Measurements from ENCODE around the gene XRCC2.

XRCC2 gene

DNA sequence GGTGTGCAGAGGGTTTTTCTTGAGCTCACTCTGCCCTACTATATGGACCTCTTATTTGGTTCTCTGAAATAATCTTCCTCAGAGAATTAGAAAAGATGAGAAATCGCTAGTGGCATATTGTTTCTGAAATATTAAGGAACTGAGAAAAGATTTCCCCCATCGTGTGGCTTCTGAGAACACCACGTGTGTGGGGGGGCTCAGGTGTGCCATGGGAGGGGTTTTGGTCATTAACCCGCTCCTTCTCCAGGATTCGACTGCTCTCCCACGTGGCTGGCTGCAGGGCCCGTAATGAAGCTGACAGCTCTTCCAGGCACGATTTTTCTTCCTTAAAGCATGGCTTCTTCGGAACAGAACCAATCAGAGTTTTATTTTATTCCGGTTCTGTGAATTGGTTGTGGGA lies 67.7 kb downstream of the XRCC2 start:
- DNase-seq = no peak

DNA sequence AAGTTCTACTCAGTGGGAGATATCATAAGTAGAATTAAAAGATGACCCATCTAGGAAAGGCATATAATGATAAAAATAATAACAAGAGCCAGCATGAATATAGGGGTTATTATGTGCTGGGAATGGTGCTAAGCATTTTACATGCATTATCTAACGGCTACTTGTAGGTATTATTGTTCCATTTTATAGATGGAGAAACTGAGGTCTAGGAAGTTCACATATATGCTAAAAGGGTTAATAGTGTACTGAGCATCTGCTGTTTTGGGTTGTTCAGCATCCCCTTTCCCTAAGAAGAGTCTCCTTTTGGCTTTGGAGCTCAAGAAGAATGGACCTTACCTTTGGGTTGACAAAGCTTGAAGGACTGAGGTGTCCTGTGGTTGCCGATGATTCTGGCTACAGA lies 68.9 kb downstream of the XRCC2 start:
- no peak for DNase-seq

DNA sequence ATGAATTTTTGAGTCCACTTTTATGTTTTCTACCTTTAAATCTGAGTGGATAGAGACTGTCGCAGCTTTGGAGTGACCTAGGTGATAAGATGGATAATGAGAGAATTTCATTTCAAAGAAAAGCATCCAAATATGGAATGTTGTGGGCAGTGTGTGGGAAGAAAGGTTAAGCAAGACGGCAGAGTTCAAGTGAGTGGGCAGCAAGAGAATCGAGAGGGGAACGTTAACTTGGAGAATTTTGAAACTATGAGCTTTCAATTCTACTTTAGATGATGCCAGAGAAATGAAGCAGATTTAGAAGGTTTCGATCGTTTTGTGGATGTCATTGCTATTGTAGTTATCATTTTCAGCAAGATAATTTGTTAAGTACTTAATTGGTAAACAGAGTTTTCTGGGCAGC lies 73.0 kb downstream of the XRCC2 start:
- no peak for DNase-seq

DNA sequence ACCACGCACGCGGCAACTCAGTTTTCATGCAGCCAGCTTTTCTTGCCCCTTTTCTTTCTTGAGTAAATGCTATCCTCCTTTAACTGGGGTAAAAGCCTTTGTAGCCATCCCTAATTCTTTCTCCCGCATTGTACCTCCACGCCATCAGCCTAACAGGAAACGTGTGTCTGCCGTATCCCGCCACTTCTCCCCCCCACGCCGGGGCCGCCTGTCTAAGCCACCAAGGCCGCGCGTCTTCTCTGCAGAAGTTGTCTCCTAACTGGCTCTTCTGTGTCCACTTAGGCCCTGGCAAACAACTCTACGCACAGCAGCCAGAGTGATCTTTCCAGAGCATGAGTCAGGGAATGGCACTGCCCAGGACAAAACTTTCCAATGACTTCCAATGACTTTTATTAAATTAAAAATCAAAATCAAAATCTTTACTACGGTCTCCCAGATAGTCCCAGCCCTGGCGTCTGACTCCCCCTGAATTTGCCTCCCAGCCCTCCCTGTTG lies 74.6 kb downstream of the XRCC2 start:
- no peak for DNase-seq

DNA sequence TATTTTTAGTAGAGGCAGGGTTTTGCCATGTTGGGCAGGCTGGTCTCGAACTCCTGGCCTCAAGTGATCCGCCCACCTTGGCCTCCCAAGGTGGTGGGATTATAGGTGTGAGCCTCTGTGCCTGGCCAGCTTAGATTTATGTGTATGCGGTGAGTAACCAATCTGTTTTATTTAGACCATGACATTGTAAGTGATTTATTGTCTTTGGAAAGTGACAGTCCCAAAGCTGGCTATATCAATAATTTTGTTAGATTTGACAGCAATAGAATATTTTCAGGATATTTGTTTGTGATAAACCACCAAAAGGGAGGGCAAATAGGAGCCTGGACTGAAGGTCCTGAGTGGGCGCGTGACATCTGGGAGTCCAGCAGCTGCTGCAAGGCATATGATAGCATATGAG lies 75.7 kb downstream of the XRCC2 start:
- DNase-seq = no peak

DNA sequence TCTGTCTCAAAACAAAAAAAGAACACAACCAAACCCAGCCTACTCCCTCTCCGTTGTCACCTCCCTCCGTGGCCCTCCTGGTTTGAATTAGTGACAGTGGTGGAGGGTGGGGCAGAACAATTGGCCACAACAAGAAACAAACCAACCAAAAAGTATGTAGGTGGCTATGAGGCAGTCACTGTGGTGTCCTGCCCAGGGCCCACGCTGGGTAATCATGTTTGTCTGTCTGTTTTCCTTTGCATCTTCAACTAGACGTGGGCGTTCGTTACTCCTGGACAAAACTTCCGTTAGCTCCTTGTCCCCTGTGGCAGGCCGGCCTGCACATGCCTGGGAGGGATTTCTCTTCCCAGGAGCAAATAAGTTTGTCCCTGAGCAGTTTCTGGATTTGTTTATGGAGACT lies 78.4 kb downstream of the XRCC2 start:
- no peak for DNase-seq

DNA sequence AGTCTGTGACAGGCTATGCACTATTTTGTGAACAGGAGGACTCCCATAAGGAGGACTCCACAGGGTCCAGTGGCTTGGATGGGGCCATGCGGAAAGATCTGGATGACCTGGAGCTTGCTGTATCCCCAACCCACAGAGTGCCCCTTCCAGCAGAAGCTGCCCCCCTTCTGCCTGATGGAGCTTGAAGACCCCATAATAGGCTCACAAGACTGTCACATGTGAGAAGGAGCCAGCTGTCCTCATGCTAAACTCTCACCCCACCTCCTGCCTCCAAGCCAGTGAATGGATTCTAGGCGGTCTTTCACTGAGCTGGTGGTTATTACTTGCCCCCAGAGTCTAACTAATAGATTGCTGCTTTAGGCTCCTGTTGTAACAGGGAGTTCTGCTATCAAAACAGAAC lies 79.1 kb downstream of the XRCC2 start:
- DNase-seq = no peak

Data from CD4-positive, alpha-beta T cell treated with Interleukin-15 for 1 hour (primary cell).